Tibial nerve (tissue), 3 donors: Measurements from ENCODE around the gene NCAPG2.

Experiments
- CTCF ChIP-seq, 5 experiments: fragments of 200-600 bp in 3 of 5; fragments of 450-650 bp in 2 of 5; sonication (generic) in 3 of 5; IDR thresholded peaks; one replicate each; pipeline ENCODE4 v1.5.1; 2016 to 2019; ENCODE audit warnings: antibody characterized with exemption in 5 of 5, mild to moderate bottlenecking in 3 of 5, moderate library complexity in 2 of 5
- POLR2A ChIP-seq, 2 donors: fragments of 450-650 bp; IDR thresholded peaks; one replicate each; pipeline ENCODE4 v1.6.1; 2017; ENCODE audit warnings: antibody characterized with exemption in 2 of 2, mild to moderate bottlenecking in 2 of 2, moderate library complexity in 2 of 2

- TF ChIP-seq CTCF (IDR thresholded peaks at IDR 0.05) (no peak), POLR2A (IDR thresholded peaks at IDR 0.05) (no peak)
Observed at GRCh38 chr7:158706710-158707590, 2.3 kb upstream of the NCAPG2 start.
